Embryonic facial prominence (tissue), 1 donor: ENCODE data around the gene SEL1L3.

Experiments used
- DNase-seq: peaks from one replicate; pipeline ENCODE4 v3.0.0-alpha.2; 2016; ENCODE audit errors: extremely low spot score

SEL1L3 gene

GRCh38 chr4:25792200-25792791 is 70.5 kb downstream of the SEL1L3 start:
- no peak for DNase-seq

DNA sequence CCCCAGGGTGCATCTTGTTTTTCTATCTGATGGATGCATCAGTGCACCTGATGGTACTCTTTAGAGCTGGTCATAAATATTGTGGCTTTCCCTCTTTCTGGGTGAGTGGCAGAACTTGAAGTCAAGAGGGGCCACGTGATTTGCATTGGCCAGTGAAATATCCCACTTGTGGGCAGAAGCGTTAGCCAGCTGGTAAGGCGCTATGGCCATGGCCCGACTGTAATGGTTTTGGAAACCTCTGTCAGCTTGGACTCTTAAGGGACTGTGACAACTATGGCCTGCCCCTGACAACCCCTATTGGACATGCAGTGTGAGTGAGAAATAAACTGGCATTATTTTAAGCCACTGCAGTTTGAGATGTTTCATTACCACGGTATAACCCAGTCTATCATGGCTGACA is 72.8 kb downstream of the SEL1L3 start:
- no peak for DNase-seq

DNA sequence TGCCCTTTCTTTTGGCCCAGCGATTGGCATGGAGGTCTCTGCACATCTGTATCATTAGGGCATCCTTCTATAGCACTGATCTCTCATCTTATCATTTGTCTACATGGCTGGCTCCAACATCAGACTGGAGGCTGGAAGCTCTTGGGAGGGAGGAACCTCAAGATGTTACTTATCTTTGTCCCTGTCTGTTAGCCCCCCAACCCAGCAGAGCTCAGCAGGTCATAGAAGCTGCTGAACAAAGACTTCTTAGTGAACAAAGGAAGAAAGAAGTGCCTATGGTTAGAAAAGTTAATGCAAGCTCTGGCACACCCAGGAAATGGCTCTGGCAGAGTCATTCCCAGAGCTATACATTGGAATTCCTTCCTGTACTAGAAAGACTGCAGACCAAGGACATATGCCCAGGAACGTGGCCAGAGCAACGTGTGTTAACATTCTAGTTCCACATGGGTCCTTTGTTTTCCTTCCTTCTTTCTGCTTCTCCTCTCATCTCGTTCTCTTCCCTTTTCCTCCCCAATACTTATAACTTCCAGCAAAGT is 74.0 kb downstream of the SEL1L3 start:
- DNase-seq: no peak

GRCh38 chr4:25786497-25787065 is 76.2 kb downstream of the SEL1L3 start:
- DNase-seq: no peak

- DNase-seq: no peak
These were observed 78.8 kb downstream of the SEL1L3 start for GRCh38 chr4:25783943-25784342.

- DNase-seq: no peak
These were observed 79.7 kb downstream of the SEL1L3 start for GRCh38 chr4:25783126-25783525.

GRCh38 chr4:25782482-25782881 is 80.3 kb downstream of the SEL1L3 start:
- DNase-seq: no peak

DNA sequence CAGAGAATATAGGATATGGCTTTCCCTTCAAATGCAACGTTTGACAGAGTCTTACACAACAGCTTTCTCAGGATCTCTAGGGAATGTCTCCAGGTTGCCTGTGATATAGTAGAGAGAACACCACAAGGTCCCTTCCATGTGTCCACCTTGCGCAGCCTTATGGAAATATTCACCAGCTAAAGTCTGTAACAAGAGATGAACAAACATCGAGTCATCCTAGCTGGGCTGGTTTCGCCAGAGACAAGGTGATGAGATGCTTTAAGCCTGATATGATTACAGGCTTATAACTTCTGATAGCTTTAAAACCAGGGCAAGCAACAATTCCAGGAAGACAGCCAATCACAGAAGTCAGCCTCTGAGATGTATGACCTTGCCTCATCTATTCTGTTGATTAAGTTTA is 83.8 kb downstream of the SEL1L3 start:
- DNase-seq: no peak

- DNase-seq: no peak
These were observed 86.0 kb downstream of the SEL1L3 start for GRCh38 chr4:25776795-25777194.

- no peak for DNase-seq
These were observed 87.6 kb downstream of the SEL1L3 start for GRCh38 chr4:25775166-25775565.

GRCh38 chr4:25773358-25773757 is 89.4 kb downstream of the SEL1L3 start:
- no peak for DNase-seq

- DNase-seq: no peak
These were observed 91.1 kb downstream of the SEL1L3 start for GRCh38 chr4:25771672-25772071.

- no peak for DNase-seq
These were observed 91.9 kb downstream of the SEL1L3 start for GRCh38 chr4:25770847-25771246.

DNA sequence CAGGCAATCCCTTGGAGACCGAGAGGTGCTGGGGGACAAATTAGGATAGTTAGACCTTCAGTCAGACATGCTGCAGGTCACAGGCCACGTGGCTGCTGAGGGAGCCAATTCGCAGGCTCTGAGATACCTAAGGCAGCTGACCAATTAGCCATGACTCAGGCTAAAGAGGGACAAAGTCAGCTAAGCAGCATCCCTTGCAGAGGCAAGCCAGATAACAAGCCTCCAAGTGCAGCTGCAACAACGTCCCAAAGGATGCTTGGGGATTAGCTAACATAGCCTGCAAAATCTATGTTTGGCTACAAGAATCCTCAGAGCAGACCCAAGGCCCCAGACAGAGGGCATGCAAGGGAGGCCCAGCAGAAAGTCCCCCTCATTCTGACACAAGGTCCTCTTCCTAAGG is 93.5 kb downstream of the SEL1L3 start:
- DNase-seq: no peak

GRCh38 chr4:25767877-25768725 is 94.7 kb downstream of the SEL1L3 start:
- DNase-seq: peak; percentile 53

DNA sequence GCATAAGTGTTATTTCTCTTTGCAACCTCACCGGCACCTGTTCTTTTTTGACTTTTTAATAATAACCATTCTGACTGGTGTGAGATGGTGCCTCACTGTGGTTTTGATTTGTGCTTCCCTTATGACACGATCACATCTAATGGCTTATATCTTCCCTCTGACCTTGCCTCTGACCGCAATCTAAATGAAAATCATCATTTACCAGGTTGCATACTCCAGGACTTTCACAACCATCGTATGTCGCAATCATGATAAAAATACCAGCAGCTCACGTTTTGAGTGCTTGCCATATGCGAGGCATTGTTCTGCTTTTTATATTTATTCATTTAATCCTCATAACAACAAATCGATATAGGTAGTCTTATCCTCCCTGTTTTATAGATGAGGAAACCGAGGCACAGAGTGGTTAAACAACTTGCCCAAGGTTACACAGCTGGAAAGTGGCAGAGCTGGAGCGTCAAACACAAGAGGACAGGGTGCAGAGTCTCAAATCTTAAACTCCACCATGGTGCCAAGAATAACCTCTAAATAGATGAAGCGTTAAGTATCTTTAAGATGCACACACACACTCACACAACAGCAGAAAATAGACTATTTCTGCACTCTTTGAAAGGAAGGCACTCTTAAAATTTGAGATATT is 102.2 kb downstream of the SEL1L3 start:
- no peak for DNase-seq

GRCh38 chr4:25760048-25760447 is 102.7 kb downstream of the SEL1L3 start:
- no peak for DNase-seq

DNA sequence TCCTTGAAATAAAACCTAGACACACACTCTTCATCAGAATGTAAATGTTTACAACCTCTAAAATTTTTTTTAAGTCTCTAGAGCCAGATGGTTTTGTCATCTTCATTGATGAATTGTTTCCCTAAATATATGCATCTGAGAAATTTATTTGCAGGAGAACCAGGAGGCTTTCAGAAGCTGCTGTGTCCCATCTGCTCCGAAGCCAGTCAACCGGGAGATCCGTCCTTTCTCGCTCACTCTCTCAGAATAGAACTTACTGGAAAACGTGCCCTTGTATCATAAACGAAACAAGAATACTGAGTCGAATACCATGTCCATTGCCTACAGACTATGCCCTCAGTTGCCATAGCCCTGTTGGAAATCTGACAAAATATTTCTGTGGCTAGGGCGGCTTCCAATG is 103.7 kb downstream of the SEL1L3 start:
- no peak for DNase-seq

- DNase-seq: no peak
These were observed 105.3 kb downstream of the SEL1L3 start for GRCh38 chr4:25757452-25757851.

DNA sequence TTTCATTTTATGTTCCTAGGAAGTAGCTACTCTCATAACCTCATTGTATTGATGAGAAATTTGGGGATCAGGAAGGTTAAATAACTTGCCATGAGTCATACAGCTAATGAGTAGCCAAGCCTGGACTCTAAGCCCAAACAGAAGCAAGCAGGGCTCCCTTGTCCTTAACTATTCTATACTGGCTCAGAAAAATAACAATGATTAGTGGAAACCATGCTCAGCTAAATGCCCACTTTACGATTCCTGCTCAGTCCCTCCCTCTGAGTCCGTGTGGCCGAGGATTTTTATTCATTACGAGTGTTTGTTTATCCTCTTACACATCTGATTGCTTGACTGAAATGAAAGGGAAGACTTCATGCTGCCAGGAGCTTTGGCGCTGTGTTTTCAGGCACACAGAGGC is 106.3 kb downstream of the SEL1L3 start:
- no peak for DNase-seq

GRCh38 chr4:25755911-25756310 is 106.9 kb downstream of the SEL1L3 start:
- no peak for DNase-seq

- DNase-seq: no peak
These were observed 109.5 kb downstream of the SEL1L3 start for GRCh38 chr4:25753239-25753638.
